Upper lobe of right lung (tissue), 1 donor: Measurements from ENCODE around the gene STARD9. TPM values are rescaled to one million over a fixed set of nuclear protein-coding genes. Genes with fewer than 3 reads are reported as not detected.

ENCODE experiments used
- ATAC-seq: fragments of 200-7000 bp; cut with Tn5 transposase; one replicate; pipeline ENCODE4 v1.9.1; 2020; ENCODE audit warnings: mild to moderate bottlenecking, moderate library complexity
- DNase-seq: peaks from one replicate; pipeline ENCODE4 v3.0.0-alpha.2; 2020
- H3K27ac ChIP-seq: fragments of 200-600 bp; one replicate; pipeline ENCODE4 v1.8.0; 2022
- H3K27me3 ChIP-seq: fragments of 200-600 bp; one replicate; pipeline ENCODE4 v1.8.0; 2022; ENCODE audit warnings: mild to moderate bottlenecking
- H3K36me3 ChIP-seq: fragments of 200-600 bp; one replicate; pipeline ENCODE4 v1.8.0; 2022
- H3K4me1 ChIP-seq: fragments of 200-600 bp; one replicate; pipeline ENCODE4 v1.8.0; 2022
- H3K4me3 ChIP-seq: fragments of 200-600 bp; one replicate; pipeline ENCODE4 v1.8.0; 2022; ENCODE audit warnings: mild to moderate bottlenecking
- H3K9me3 ChIP-seq: fragments of 200-600 bp; one replicate; pipeline ENCODE4 v1.8.0; 2022
- CTCF ChIP-seq: fragments of 200-600 bp; IDR thresholded peaks from one replicate; pipeline ENCODE4 v1.8.0; 2022; ENCODE audit warnings: antibody characterized with exemption
- intact Hi-C: fragments of 100-400 bp; cut with DNase I; formaldehyde crosslinking; loops from one replicate; pipeline ENCODE4 v1.11.0; 2022
- total RNA-seq: library from RNA; stranded (reverse); fragmentation: NEBNext Ultra II Directional; extraction: Animal tissue kit (Norgen Biotek cat#: 25700); gene quantifications from one replicate; pipeline ENCODE4 v1.2.1, GENCODE V29; 2021
- donor health status: DM: no; HTN: yes; CAD: no; lungs with severe emphysema.

The STARD9 gene
- total RNA-seq, 1 donor from 2014 or later = 15.4 TPM

- peaks cover 73% of the 10 kb centered on the region for H3K36me3 ChIP-seq
- no peak overlapping the region for H3K4me3 ChIP-seq
- H3K4me1 ChIP-seq = no peaks in the 10 kb centered on the region
- DNase-seq = no peak
- no peaks in the 10 kb centered on the region for H3K9me3 ChIP-seq
- no peaks in the 10 kb centered on the region for H3K27me3 ChIP-seq
- no peak for TF ChIP-seq CTCF
- no peak for ATAC-seq
- intact Hi-C loops = no loop called here
- no peak overlapping the region for H3K27ac ChIP-seq
These were observed 145.6 kb downstream of the STARD9 start for GRCh38 chr15:42721016-42721415.

- H3K27me3 ChIP-seq = no peaks in the 10 kb centered on the region
- TF ChIP-seq CTCF = no peak
- intact Hi-C loops = no loop called here
- no peak overlapping the region for H3K27ac ChIP-seq
- H3K9me3 ChIP-seq = no peaks in the 10 kb centered on the region
- no peak for ATAC-seq
- H3K36me3 ChIP-seq = peaks cover 82% of the 10 kb centered on the region
- H3K4me3 ChIP-seq = no peak overlapping the region
- no peaks in the 10 kb centered on the region for H3K4me1 ChIP-seq
- DNase-seq = no peak
These were observed 146.5 kb downstream of the STARD9 start for GRCh38 chr15:42721916-42722315.

GRCh38 chr15:42723068-42723467 lies 147.7 kb downstream of the STARD9 start:
- Histone ChIP-seq H3K27ac (no peak overlapping the region), H3K9me3 (no peaks in the 10 kb centered on the region), H3K4me1 (peaks cover 4% of the 10 kb centered on the region), H3K27me3 (no peaks in the 10 kb centered on the region), H3K4me3 (no peak overlapping the region), H3K36me3 (peaks cover 93% of the 10 kb centered on the region)
- ATAC-seq = no peak
- no peak for DNase-seq
- TF ChIP-seq CTCF = no peak
- intact Hi-C loops = no loop called here

- no peak for DNase-seq
- no peak overlapping the region for H3K4me3 ChIP-seq
These were observed 148.9 kb downstream of the STARD9 start for GRCh38 chr15:42724276-42724675.

GRCh38 chr15:42725331-42725903 lies 150.0 kb downstream of the STARD9 start:
- intact Hi-C loops = no loop called here
- DNase-seq = no peak
- H3K4me1 ChIP-seq = peaks cover 4% of the 10 kb centered on the region
- no peak for ATAC-seq
- H3K36me3 ChIP-seq = peaks cover 95% of the 10 kb centered on the region
- no peaks in the 10 kb centered on the region for H3K27me3 ChIP-seq
- no peak overlapping the region for H3K27ac ChIP-seq
- H3K9me3 ChIP-seq = no peaks in the 10 kb centered on the region
- TF ChIP-seq CTCF = no peak
- H3K4me3 ChIP-seq = no peak overlapping the region

More at GRCh38 chr15:42724276-42724675, 148.9 kb downstream of the STARD9 start:
- no peaks in the 10 kb centered on the region for H3K9me3 ChIP-seq
- no peak for TF ChIP-seq CTCF
- intact Hi-C loops = no loop called here
- no peak overlapping the region for H3K27ac ChIP-seq
- peaks cover 4% of the 10 kb centered on the region for H3K4me1 ChIP-seq
- peaks cover 95% of the 10 kb centered on the region for H3K36me3 ChIP-seq
- ATAC-seq = no peak
- H3K27me3 ChIP-seq = no peaks in the 10 kb centered on the region

- DNase-seq (no peak), ATAC-seq (no peak)
- peaks cover 96% of the 10 kb centered on the region for H3K36me3 ChIP-seq
- H3K27ac ChIP-seq = no peak overlapping the region
- TF ChIP-seq CTCF = no peak
- peaks cover 4% of the 10 kb centered on the region for H3K4me1 ChIP-seq
- intact Hi-C loops = no loop called here
- no peaks in the 10 kb centered on the region for H3K9me3 ChIP-seq
- H3K27me3 ChIP-seq = no peaks in the 10 kb centered on the region
- no peak overlapping the region for H3K4me3 ChIP-seq
These were observed 150.7 kb downstream of the STARD9 start for GRCh38 chr15:42726114-42726513.
